ENCODE data around the gene FER. TPM values are rescaled to one million over a fixed set of nuclear protein-coding genes. Genes with fewer than 3 reads are reported as not detected.

The FER gene
- total and polyA plus RNA-seq, 2 of the 13 experiments (the other 11 are each of a cell fraction or from before 2014, with no cell fraction given) = 7.9 to 29.0 TPM

GRCh38 chr5:108878756-108879155, 131.1 kb downstream of the FER start (continued):
- TF ChIP-seq PRDM4 (CRISPR knock-in tag; IDR thresholded peaks at IDR 0.05; ENCODE audit: borderline replicate concordance) (no peak), RFXANK (CRISPR knock-in tag; IDR thresholded peaks at IDR 0.05) (no peak), MAF1 (CRISPR knock-in tag; IDR thresholded peaks at IDR 0.05; ENCODE audit: borderline replicate concordance) (no peak), ZFP41 (CRISPR knock-in tag; IDR thresholded peaks at IDR 0.05; ENCODE audit: borderline replicate concordance) (no peak), ZMAT5 (CRISPR knock-in tag; IDR thresholded peaks at IDR 0.05; ENCODE audit: borderline replicate concordance, low read depth) (no peak), SP2 (CRISPR knock-in tag; IDR thresholded peaks at IDR 0.05) (no peak), HNF4A (CRISPR knock-in tag; IDR thresholded peaks at IDR 0.05) (no peak)

- peaks cover 7% of the 10 kb centered on the region for H3K9me3 ChIP-seq (ENCODE audit: low read length)
- POLR2A ChIA-PET = no interaction called here
- H3K36me3 ChIP-seq (replicated peaks in 1 of 2; ENCODE audit: control insufficient read depth in 1 of 2, insufficient read depth in 2 of 2, low read length in 2 of 2) = no peaks in the 10 kb centered on the region
- CTCF ChIA-PET (ENCODE audit: low intra/inter-chr PET ratio, low total read pairs) = no interaction called here
- no peak overlapping the region for H3K9ac ChIP-seq (ENCODE audit: insufficient read depth, low read depth, low read length)
- 58% methylated on average over 6 of the region's 6 CpGs for whole genome bisulfite sequencing (ENCODE audit: low lambda C conversion rate)
- H3K4me2 ChIP-seq (ENCODE audit: low read depth, low read length) = no peak overlapping the region
- no peaks in the 10 kb centered on the region for H3K4me1 ChIP-seq (ENCODE audit: insufficient read depth, low read length)
- in situ Hi-C loops (cut with HindIII; ENCODE audit: extremely low pct_ligation_motif_present, low pct_unique_long_range_greater_than_20kb) = no loop called here
- no peak overlapping the region for H2AFZ ChIP-seq (ENCODE audit: low read length)
- H3K79me2 ChIP-seq (ENCODE audit: insufficient read depth, low read length) = no peaks in the 10 kb centered on the region
- H3K27ac ChIP-seq (ENCODE audit: extremely low read length, insufficient read depth, low read length) = no peak overlapping the region
- TF ChIP-seq ZNF746 (CRISPR knock-in tag; IDR thresholded peaks at IDR 0.05) (no peak), ZNF431 (CRISPR knock-in tag; IDR thresholded peaks at IDR 0.05; ENCODE audit: borderline replicate concordance, low read depth) (0 out of 2 replicates have a peak, but pooled peaks have one; percentile 37)
- no peaks in the 10 kb centered on the region for H4K20me1 ChIP-seq (ENCODE audit: insufficient read depth, low read length)
- FAIRE-seq (no peak), ATAC-seq (no peak), DNase-seq (ENCODE audit: low spot score) (no peak)
- H3K4me3 ChIP-seq (replicated peaks in 1 of 3; ENCODE audit: insufficient read depth in 1 of 3, low read depth in 2 of 3, low read length in 3 of 3) = no peak overlapping the region
- intact Hi-C loops (cut with micrococcal nuclease; ENCODE audit: unreplicated experiment) = no loop called here
- H3K27me3 ChIP-seq (ENCODE audit: control insufficient read depth in 1 of 2, insufficient read depth in 2 of 2, low read length in 2 of 2) = no peaks in the 10 kb centered on the region
- no TSS peak for BruUV-seq (replicated peaks)
Measured at GRCh38 chr5:108881133-108881532, 133.4 kb downstream of the FER start.

All from HepG2 (cell line).